OCI-LY3 (cell line): ENCODE data around the gene NRXN3.
A peak's percentile ranks its signal among the peaks of the same experiment; 100 is the strongest.

Experiments used
- H2AFZ ChIP-seq: fragments of 200-600, 300-600 bp; shearing (Covaris generic); 2 replicates; pipeline ENCODE4 v1.6.0; 2014; ENCODE audit warnings: antibody characterized with exemption, low read depth, low read length
- H3K27ac ChIP-seq: fragments of 200-600, 300-600 bp; sonication (generic); 2 replicates; pipeline ENCODE4 v1.5.1; 2014; ENCODE audit warnings: mild to moderate bottlenecking, low read length, moderate library complexity, mixed read lengths
- H3K27me3 ChIP-seq: fragments of 200-600, 300-600 bp; sonication (generic); 2 replicates; pipeline ENCODE4 v1.6.1; 2014; ENCODE audit warnings: low read depth, low read length, mixed read lengths
- H3K36me3 ChIP-seq: fragments of 200-600, 300-600 bp; sonication (generic); replicated peaks from 2 replicates; pipeline ENCODE3; 2014; ENCODE audit warnings: low read depth, low read length, mixed read lengths
- H3K4me1 ChIP-seq: fragments of 300-600, 200-600 bp; sonication (generic); 2 replicates; pipeline ENCODE4 v1.6.1; 2014; ENCODE audit warnings: low read length, mixed read lengths
- H3K4me2 ChIP-seq: fragments of 200-600, 300-600 bp; sonication (generic); 2 replicates; pipeline ENCODE4 v1.6.1; 2014; ENCODE audit warnings: low read length, mixed read lengths
- H3K4me3 ChIP-seq: fragments of 300-600, 200-600 bp; sonication (generic); 2 replicates; pipeline ENCODE4 v1.5.1; 2014; ENCODE audit warnings: antibody characterized with exemption, mild to moderate bottlenecking, low read length, moderate library complexity
- H3K79me2 ChIP-seq: fragments of 300-600, 200-600 bp; shearing (Covaris generic); 2 replicates; pipeline ENCODE4 v1.6.1; 2014; ENCODE audit warnings: mild to moderate bottlenecking, low read length, mixed read lengths
- H3K9ac ChIP-seq: fragments of 300-600, 200-600 bp; shearing (Covaris generic); 2 replicates; pipeline ENCODE4 v1.6.0; 2014; ENCODE audit warnings: mild to moderate bottlenecking, low read length, moderate library complexity
- H3K9me3 ChIP-seq: fragments of 200-600, 300-600 bp; shearing (Covaris generic); 2 replicates; pipeline ENCODE4 v1.6.1; 2014; ENCODE audit warnings: low read length, mixed read lengths; ENCODE audit not compliant: insufficient read depth
- H4K20me1 ChIP-seq: fragments of 200-600, 300-600 bp; sonication (generic); 2 replicates; pipeline ENCODE4 v1.6.1; 2016; ENCODE audit warnings: low read length, mixed read lengths; ENCODE audit not compliant: insufficient read depth
- CTCF ChIP-seq: fragments of 200-600, 300-600 bp; sonication (generic); IDR thresholded peaks from 2 replicates; pipeline ENCODE4 v1.5.1; 2014; ENCODE audit warnings: antibody characterized with exemption, low read length, low read depth
- EZH2phosphoT487 ChIP-seq: fragments of 200-600 bp; shearing (Covaris generic); IDR thresholded peaks from 2 replicates; pipeline ENCODE4 v1.6.1; 2018; ENCODE audit warnings: antibody characterized with exemption, mixed run types, low read depth

Gene NRXN3

DNA sequence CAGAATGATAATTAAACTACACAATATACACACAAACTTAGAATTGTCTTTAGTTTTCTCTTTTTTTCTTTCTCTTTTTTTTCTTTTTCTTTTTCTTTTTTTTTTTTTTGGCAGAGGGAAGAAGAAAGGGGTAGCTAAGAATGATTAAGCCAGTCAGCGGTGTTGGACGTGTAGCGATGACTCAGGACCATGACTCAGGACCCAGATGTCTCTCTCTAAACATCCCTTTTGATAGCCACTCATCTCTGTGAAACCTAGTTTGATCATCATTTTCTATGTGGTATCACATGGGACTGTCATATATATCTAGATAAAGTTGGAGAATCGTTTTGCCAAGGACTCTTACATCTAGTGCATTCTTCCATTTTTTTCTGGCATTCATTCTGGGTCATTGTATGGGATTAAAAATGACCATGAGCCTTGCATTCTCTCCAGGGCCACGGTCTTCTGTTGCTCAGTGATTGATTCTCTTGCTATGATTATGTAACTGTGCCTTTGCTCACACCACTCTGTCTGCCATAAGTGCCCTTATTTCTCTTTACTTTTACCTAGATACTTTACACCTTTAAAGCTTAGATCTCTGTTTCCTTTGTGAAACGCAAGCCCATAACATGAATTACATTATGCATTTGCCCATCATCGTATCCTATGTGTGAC, 26.6 kb upstream of the NRXN3 start:
- Histone ChIP-seq H3K27me3 (peaks cover 15% of the 10 kb centered on the region; the same call in 1 of the 2 replicates), H3K4me3 (no peak overlapping the region), H3K4me1 (no peaks in the 10 kb centered on the region), H3K4me2 (no peak overlapping the region), H3K36me3 (no peaks in the 10 kb centered on the region), H3K9me3 (no peaks in the 10 kb centered on the region), H2AFZ (no peak overlapping the region), H4K20me1 (no peaks in the 10 kb centered on the region), H3K79me2 (no peaks in the 10 kb centered on the region), H3K27ac (no peak overlapping the region), H3K9ac (no peak overlapping the region)
- TF ChIP-seq EZH2phosphoT487 (no peak), CTCF (no peak)

DNA sequence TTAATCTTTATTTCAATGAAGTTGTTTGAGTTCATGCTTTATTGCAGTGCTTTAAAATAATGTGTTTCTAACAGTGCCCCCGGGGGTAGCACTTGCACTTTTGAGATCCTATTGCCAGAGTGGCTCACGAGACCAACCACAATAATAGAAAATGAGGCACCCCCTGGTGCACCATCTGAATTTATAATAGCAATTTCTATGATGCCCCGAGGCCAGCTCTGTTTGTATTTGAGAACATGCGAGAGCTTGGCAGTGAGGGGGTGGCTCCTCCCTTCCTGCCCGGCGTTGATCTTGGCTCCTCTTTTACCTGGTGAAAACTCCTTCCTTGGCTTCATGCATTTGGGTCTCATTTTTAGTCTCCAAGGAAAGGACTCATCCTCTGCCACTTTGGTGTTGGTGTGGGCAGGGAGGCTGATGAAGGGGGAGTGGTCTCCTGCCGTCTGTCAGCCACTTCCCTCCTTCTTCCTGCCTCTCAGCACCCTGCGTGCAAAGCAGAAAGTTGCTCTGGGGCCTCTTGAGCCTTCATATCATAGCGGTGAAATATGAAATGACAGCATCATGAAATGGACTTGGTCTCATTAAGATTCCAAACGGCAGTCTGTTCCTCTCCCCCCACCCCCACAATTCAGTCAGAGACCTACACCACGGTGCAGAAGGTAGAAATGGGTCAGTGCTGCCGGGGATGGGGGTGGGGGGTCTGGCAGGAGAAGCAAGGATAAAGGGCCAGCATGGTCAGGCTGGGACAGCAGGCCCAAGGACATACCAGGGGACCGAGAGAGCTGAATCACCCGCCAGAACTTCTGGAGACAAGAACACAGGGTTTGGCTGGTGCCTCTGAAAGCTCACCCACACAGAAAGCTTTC, 17.7 kb upstream of the NRXN3 start:
- Histone ChIP-seq H4K20me1 (no peaks in the 10 kb centered on the region), H3K4me2 (no peak overlapping the region), H3K9me3 (no peaks in the 10 kb centered on the region), H2AFZ (no peak overlapping the region), H3K4me3 (no peak overlapping the region), H3K79me2 (no peaks in the 10 kb centered on the region), H3K27ac (no peak overlapping the region), H3K4me1 (no peaks in the 10 kb centered on the region), H3K27me3 (peaks cover 6% of the 10 kb centered on the region; the same call in 1 of the 2 replicates), H3K9ac (no peak overlapping the region), H3K36me3 (no peaks in the 10 kb centered on the region)
- TF ChIP-seq CTCF (no peak), EZH2phosphoT487 (no peak)

GRCh38 chr14:78153064-78153341, 17.2 kb upstream of the NRXN3 start:
- Histone ChIP-seq H3K4me2 (no peak overlapping the region), H3K4me3 (no peak overlapping the region), H3K9me3 (no peaks in the 10 kb centered on the region), H3K79me2 (no peaks in the 10 kb centered on the region), H3K9ac (no peak overlapping the region), H4K20me1 (no peaks in the 10 kb centered on the region), H3K36me3 (no peaks in the 10 kb centered on the region), H3K27me3 (peaks cover 6% of the 10 kb centered on the region; the same call in 1 of the 2 replicates), H3K27ac (no peak overlapping the region), H3K4me1 (no peaks in the 10 kb centered on the region), H2AFZ (no peak overlapping the region)
- TF ChIP-seq EZH2phosphoT487 (no peak), CTCF (no peak)

GRCh38 chr14:78154827-78155226, 15.3 kb upstream of the NRXN3 start:
- Histone ChIP-seq H3K27me3 (peaks cover 6% of the 10 kb centered on the region; the same call in 1 of the 2 replicates), H3K27ac (no peak overlapping the region), H3K36me3 (no peaks in the 10 kb centered on the region), H3K4me1 (no peaks in the 10 kb centered on the region), H3K4me3 (no peak overlapping the region), H3K9me3 (no peaks in the 10 kb centered on the region), H3K79me2 (no peaks in the 10 kb centered on the region), H3K9ac (no peak overlapping the region), H3K4me2 (no peak overlapping the region), H4K20me1 (no peaks in the 10 kb centered on the region), H2AFZ (no peak overlapping the region)
- TF ChIP-seq CTCF (peak; percentile 25), EZH2phosphoT487 (no peak)
